ENCODE measurements around the gene AKNA. TPM values are rescaled to one million over a fixed set of nuclear protein-coding genes. Genes with fewer than 3 reads are reported as not detected.

The AKNA gene
- total and polyA plus RNA-seq, 2 of the 8 experiments (the other 6 are each of a cell fraction or from before 2014, with no cell fraction given): 21.0 to 27.4 TPM

DNA sequence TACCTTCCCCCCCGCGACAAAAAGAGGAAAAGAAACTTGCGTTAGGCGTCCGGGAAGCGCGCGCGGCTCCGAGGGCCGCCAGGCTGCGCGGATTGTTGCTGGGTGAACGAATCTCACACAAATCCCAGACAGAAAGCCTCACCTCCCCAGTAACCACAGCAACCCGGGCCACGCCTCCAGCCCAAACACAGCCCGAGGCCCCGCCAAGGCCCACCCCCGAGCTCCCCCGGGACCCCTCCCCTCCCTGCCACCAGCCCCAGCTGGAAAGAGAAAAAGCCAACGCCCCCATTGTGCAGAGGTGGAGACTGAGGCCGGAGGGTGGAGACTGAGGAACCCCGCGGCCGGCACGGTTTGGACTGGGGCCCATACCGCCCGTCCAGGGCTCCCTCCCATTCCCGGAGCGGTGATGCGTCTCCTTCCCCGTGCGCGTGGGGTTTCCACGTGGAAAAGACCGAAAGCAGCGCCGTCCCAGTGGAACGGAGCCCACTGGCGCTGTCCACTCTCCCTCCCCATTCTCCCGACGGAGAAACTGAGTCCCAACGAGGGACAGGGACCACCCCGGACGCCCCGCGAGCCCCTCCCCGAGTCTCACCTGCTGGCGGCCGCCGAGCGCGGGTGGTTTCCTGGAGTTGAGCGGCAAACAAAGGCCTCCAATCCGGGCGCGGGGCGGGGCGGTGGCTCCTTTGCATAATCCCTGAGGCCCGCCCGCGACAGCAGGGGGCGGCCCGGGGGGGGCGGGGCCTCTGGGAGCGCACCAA lies 10.2 kb upstream of the AKNA start (continued):
- TF ChIP-seq, protein P1, sequence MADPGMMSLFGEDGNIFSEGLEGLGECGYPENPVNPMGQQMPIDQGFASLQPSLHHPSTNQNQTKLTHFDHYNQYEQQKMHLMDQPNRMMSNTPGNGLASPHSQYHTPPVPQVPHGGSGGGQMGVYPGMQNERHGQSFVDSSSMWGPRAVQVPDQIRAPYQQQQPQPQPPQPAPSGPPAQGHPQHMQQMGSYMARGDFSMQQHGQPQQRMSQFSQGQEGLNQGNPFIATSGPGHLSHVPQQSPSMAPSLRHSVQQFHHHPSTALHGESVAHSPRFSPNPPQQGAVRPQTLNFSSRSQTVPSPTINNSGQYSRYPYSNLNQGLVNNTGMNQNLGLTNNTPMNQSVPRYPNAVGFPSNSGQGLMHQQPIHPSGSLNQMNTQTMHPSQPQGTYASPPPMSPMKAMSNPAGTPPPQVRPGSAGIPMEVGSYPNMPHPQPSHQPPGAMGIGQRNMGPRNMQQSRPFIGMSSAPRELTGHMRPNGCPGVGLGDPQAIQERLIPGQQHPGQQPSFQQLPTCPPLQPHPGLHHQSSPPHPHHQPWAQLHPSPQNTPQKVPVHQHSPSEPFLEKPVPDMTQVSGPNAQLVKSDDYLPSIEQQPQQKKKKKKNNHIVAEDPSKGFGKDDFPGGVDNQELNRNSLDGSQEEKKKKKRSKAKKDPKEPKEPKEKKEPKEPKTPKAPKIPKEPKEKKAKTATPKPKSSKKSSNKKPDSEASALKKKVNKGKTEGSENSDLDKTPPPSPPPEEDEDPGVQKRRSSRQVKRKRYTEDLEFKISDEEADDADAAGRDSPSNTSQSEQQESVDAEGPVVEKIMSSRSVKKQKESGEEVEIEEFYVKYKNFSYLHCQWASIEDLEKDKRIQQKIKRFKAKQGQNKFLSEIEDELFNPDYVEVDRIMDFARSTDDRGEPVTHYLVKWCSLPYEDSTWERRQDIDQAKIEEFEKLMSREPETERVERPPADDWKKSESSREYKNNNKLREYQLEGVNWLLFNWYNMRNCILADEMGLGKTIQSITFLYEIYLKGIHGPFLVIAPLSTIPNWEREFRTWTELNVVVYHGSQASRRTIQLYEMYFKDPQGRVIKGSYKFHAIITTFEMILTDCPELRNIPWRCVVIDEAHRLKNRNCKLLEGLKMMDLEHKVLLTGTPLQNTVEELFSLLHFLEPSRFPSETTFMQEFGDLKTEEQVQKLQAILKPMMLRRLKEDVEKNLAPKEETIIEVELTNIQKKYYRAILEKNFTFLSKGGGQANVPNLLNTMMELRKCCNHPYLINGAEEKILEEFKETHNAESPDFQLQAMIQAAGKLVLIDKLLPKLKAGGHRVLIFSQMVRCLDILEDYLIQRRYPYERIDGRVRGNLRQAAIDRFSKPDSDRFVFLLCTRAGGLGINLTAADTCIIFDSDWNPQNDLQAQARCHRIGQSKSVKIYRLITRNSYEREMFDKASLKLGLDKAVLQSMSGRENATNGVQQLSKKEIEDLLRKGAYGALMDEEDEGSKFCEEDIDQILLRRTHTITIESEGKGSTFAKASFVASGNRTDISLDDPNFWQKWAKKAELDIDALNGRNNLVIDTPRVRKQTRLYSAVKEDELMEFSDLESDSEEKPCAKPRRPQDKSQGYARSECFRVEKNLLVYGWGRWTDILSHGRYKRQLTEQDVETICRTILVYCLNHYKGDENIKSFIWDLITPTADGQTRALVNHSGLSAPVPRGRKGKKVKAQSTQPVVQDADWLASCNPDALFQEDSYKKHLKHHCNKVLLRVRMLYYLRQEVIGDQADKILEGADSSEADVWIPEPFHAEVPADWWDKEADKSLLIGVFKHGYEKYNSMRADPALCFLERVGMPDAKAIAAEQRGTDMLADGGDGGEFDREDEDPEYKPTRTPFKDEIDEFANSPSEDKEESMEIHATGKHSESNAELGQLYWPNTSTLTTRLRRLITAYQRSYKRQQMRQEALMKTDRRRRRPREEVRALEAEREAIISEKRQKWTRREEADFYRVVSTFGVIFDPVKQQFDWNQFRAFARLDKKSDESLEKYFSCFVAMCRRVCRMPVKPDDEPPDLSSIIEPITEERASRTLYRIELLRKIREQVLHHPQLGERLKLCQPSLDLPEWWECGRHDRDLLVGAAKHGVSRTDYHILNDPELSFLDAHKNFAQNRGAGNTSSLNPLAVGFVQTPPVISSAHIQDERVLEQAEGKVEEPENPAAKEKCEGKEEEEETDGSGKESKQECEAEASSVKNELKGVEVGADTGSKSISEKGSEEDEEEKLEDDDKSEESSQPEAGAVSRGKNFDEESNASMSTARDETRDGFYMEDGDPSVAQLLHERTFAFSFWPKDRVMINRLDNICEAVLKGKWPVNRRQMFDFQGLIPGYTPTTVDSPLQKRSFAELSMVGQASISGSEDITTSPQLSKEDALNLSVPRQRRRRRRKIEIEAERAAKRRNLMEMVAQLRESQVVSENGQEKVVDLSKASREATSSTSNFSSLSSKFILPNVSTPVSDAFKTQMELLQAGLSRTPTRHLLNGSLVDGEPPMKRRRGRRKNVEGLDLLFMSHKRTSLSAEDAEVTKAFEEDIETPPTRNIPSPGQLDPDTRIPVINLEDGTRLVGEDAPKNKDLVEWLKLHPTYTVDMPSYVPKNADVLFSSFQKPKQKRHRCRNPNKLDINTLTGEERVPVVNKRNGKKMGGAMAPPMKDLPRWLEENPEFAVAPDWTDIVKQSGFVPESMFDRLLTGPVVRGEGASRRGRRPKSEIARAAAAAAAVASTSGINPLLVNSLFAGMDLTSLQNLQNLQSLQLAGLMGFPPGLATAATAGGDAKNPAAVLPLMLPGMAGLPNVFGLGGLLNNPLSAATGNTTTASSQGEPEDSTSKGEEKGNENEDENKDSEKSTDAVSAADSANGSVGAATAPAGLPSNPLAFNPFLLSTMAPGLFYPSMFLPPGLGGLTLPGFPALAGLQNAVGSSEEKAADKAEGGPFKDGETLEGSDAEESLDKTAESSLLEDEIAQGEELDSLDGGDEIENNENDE (IDR thresholded peaks at IDR 0.05; ENCODE audit: insufficient replicate concordance, low read length): no peak
- TF ChIP-seq SIN3A (conservative IDR thresholded peaks at IDR 0.05 in 1 of 2, IDR thresholded peaks at IDR 0.05 in 1 of 2; ENCODE audit: low read depth in 1 of 2, low read length in 2 of 2): peak in 1 of 2 experiments; percentile 22; a peak in 1 of 4 replicates
- no peak for TF ChIP-seq POLR2A (IDR thresholded peaks at IDR 0.05; ENCODE audit: control extremely low read depth in 1 of 2, low read depth in 2 of 2, low read length in 2 of 2)
- no peak for TF ChIP-seq CHD1 (IDR thresholded peaks at IDR 0.05; ENCODE audit: low read depth, low read length)
- TF ChIP-seq TCF12 (IDR thresholded peaks at IDR 0.05; ENCODE audit: low read depth, low read length): no peak
- TF ChIP-seq SIRT6 (IDR thresholded peaks at IDR 0.05; ENCODE audit: low read length): no peak
